GM12892 (cell line): ENCODE results near the gene B9D1.

Source experiments
- POLR2AphosphoS5 ChIP-seq: IDR thresholded peaks from 2 replicates; pipeline ENCODE4 v1.6.1; 2011; ENCODE audit warnings: low read depth, low read length, control low read depth
- TAF1 ChIP-seq: IDR thresholded peaks from 2 replicates; pipeline ENCODE4 v1.6.1; 2011; ENCODE audit warnings: low read depth, mild to moderate bottlenecking, control low read depth, low read length, borderline replicate concordance

DNA sequence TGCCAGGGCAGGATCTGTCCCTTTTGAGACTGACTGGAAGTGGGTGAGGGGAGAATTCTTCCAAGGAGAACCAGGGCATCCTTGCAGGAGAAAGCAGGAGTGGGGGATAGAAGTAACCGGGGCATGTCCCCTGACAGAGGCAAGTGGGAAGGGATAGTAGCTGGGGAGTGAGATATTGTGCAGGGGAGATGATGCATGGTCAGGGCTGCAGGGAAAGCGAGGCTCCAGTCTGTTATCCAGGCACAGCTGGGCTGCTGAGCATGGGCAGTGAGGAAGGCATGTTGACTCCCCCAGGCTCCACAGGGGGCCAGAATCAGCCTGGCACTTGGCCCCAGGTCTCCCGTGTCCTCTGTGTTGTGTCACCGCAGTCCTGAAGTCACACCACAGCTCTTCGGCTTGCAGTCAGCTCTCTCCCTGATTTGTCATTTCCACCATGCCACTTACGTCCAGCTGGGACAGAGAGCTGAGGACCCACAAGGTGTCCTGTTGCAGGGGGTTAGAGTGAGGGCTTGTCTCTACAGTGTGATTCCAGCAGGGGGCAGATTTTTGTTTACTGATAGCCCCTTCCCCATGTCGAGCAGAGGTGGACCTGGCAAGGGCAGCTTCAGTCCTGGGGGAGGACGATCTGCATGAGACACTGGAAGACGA, 40.9 kb downstream of the B9D1 start:
- no peak for TF ChIP-seq TAF1
- no peak for TF ChIP-seq POLR2AphosphoS5
